Upper lobe of right lung (tissue), 1 donor: Measurements from ENCODE around the gene UGT2B10. TPM values are rescaled to one million over a fixed set of nuclear protein-coding genes. Genes with fewer than 3 reads are reported as not detected.
"Not testable (repeated sequence)": the region's sequence is repeated elsewhere in the genome, so short reads cannot be mapped to it uniquely, and the experiment has no call there.

ENCODE experiments used
- ATAC-seq: fragments of 200-7000 bp; cut with Tn5 transposase; one replicate; pipeline ENCODE4 v1.9.1; 2020; ENCODE audit warnings: mild to moderate bottlenecking, moderate library complexity
- DNase-seq: peaks from one replicate; pipeline ENCODE4 v3.0.0-alpha.2; 2020
- H3K27ac ChIP-seq: fragments of 200-600 bp; one replicate; pipeline ENCODE4 v1.8.0; 2022
- H3K27me3 ChIP-seq: fragments of 200-600 bp; one replicate; pipeline ENCODE4 v1.8.0; 2022; ENCODE audit warnings: mild to moderate bottlenecking
- H3K36me3 ChIP-seq: fragments of 200-600 bp; one replicate; pipeline ENCODE4 v1.8.0; 2022
- H3K4me1 ChIP-seq: fragments of 200-600 bp; one replicate; pipeline ENCODE4 v1.8.0; 2022
- H3K4me3 ChIP-seq: fragments of 200-600 bp; one replicate; pipeline ENCODE4 v1.8.0; 2022; ENCODE audit warnings: mild to moderate bottlenecking
- H3K9me3 ChIP-seq: fragments of 200-600 bp; one replicate; pipeline ENCODE4 v1.8.0; 2022
- intact Hi-C: fragments of 100-400 bp; cut with DNase I; formaldehyde crosslinking; loops from one replicate; pipeline ENCODE4 v1.11.0; 2022
- total RNA-seq: library from RNA; stranded (reverse); fragmentation: NEBNext Ultra II Directional; extraction: Animal tissue kit (Norgen Biotek cat#: 25700); gene quantifications from one replicate; pipeline ENCODE4 v1.2.1, GENCODE V29; 2021
- TF ChIP-seq, protein P1 (sequence below): fragments of 200-600 bp; IDR thresholded peaks from one replicate; pipeline ENCODE4 v1.8.0; 2022; ENCODE audit warnings: antibody characterized with exemption
- donor health status: DM: no; HTN: yes; CAD: no; lungs with severe emphysema.

The UGT2B10 gene
- total RNA-seq, 1 donor from 2014 or later: not detected

DNA sequence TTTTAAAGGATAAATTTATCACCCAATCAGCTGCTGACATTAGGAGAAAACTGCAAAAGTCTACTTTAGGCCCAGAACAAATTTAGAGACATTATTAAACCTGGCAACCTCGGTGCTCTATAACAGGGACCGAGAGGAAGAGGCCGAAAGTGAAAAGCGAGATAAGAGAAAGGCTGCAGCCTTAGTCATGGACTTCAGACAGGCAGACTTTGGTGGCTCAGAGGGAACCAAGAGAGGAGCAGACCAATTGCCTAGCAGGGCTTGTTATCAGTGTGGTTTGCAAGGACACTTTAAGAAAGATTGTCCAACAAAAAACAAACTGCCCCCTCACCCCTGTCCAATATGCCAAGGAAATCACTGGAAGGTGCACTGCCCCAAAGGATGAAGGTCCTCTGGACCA, 12.8 kb upstream of the UGT2B10 start:
- intact Hi-C loops: no loop called here

GRCh38 chr4:68808060-68808459, 7.7 kb upstream of the UGT2B10 start:
- DNase-seq (no peak), ATAC-seq (no peak)
- Histone ChIP-seq H3K4me1 (no peaks in the 10 kb centered on the region), H3K27me3 (no peaks in the 10 kb centered on the region), H3K4me3 (no peak overlapping the region), H3K36me3 (no peaks in the 10 kb centered on the region), H3K9me3 (no peaks in the 10 kb centered on the region), H3K27ac (no peak overlapping the region)
- intact Hi-C loops: no loop called here
- TF ChIP-seq, protein P1, sequence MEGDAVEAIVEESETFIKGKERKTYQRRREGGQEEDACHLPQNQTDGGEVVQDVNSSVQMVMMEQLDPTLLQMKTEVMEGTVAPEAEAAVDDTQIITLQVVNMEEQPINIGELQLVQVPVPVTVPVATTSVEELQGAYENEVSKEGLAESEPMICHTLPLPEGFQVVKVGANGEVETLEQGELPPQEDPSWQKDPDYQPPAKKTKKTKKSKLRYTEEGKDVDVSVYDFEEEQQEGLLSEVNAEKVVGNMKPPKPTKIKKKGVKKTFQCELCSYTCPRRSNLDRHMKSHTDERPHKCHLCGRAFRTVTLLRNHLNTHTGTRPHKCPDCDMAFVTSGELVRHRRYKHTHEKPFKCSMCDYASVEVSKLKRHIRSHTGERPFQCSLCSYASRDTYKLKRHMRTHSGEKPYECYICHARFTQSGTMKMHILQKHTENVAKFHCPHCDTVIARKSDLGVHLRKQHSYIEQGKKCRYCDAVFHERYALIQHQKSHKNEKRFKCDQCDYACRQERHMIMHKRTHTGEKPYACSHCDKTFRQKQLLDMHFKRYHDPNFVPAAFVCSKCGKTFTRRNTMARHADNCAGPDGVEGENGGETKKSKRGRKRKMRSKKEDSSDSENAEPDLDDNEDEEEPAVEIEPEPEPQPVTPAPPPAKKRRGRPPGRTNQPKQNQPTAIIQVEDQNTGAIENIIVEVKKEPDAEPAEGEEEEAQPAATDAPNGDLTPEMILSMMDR: no peak

More for the DNA sequence above, 12.8 kb upstream of the UGT2B10 start:
- H3K4me3 ChIP-seq: no peak overlapping the region
- no peaks in the 10 kb centered on the region for H3K27me3 ChIP-seq
- TF ChIP-seq, protein P1: no peak
- H3K9me3 ChIP-seq: no peaks in the 10 kb centered on the region
- no peak overlapping the region for H3K27ac ChIP-seq
- DNase-seq (no peak), ATAC-seq (no peak)
- no peaks in the 10 kb centered on the region for H3K4me1 ChIP-seq
- H3K36me3 ChIP-seq: no peaks in the 10 kb centered on the region

- DNase-seq (no peak), ATAC-seq (no peak)
- intact Hi-C loops: no loop called here
- Histone ChIP-seq H3K4me3 (no peak overlapping the region), H3K9me3 (no peaks in the 10 kb centered on the region), H3K4me1 (no peaks in the 10 kb centered on the region), H3K36me3 (no peaks in the 10 kb centered on the region), H3K27ac (no peak overlapping the region), H3K27me3 (no peaks in the 10 kb centered on the region)
- TF ChIP-seq, protein P1: no peak
Observed at GRCh38 chr4:68810919-68811318, 4.9 kb upstream of the UGT2B10 start.

DNA sequence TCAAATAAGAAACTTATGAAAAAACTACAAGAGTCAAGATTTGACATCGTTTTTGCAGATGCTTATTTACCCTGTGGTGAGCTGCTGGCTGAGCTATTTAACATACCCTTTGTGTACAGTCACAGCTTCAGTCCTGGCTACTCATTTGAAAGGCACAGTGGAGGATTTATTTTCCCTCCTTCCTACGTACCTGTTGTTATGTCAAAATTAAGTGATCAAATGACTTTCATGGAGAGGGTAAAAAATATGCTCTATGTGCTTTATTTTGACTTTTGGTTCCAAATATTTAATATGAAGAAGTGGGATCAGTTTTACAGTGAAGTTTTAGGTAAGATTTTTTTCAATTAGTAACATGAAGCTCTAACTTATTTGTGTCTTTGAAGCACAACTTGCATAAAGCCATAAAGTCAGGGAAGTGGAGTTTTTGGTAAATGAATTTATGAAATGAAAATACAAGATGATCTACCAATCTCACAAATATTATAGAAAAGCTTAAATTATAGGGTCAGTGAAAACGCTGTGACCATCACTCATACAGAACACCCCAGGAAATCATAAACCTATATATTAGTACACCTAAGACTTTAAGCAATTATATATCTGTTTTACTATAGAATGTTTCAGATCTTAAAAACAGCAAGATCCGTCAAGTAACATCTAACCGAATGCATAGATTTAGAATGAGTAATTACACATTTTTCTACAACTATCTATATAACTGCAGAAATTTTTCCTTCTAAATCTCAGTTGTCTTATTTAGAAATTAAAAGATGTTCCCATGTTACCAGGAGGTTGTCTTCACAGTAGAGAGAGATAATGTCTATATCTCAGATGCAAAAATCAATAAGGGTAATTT, 844 bp downstream of the UGT2B10 start:
- H3K4me1 ChIP-seq, H3K4me3 ChIP-seq, H3K27me3 ChIP-seq, H3K9me3 ChIP-seq, DNase-seq, H3K36me3 ChIP-seq, intact Hi-C loops, ATAC-seq, H3K27ac ChIP-seq: not testable (repeated sequence)

GRCh38 chr4:68817386-68817785, 1.6 kb downstream of the UGT2B10 start:
- Histone ChIP-seq H3K27ac (no peak overlapping the region), H3K4me1 (no peaks in the 10 kb centered on the region), H3K27me3 (no peaks in the 10 kb centered on the region), H3K36me3 (no peaks in the 10 kb centered on the region), H3K9me3 (no peaks in the 10 kb centered on the region), H3K4me3 (no peak overlapping the region)
- no peak for DNase-seq
- no peak for ATAC-seq
- intact Hi-C loops: no loop called here
- TF ChIP-seq, protein P1: no peak

DNA sequence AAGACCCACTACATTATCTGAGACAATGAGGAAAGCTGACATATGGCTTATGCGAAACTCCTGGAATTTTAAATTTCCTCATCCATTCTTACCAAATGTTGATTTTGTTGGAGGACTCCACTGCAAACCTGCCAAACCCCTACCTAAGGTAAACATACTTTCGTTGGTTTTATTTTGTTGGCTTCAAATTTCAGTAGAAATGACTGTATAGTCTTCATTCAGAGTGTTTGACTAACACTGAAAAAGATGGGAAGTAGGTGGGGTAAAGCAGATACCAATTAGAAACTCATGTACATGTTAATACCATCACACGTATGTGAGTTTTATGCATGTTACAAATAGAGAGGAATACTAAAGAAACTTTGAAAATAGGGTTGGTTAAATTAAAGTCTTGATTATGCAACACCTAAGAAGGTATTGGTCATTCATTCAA, 2.3 kb downstream of the UGT2B10 start:
- H3K36me3 ChIP-seq, H3K9me3 ChIP-seq, ATAC-seq, H3K27me3 ChIP-seq, H3K4me1 ChIP-seq, DNase-seq, intact Hi-C loops, H3K27ac ChIP-seq, H3K4me3 ChIP-seq: not testable (repeated sequence)
